Lower leg skin (tissue), 4 donors: ENCODE results near the gene RIMKLA. TPM values are rescaled to one million over a fixed set of nuclear protein-coding genes. Genes with fewer than 3 reads are reported as not detected.

Experiments
- DNase-seq, 2 donors: peaks; one replicate each; pipeline ENCODE4 v3.0.0-alpha.2; 2019; ENCODE audit warnings: low spot score in 2 of 2
- H3K4me3 ChIP-seq: fragments of 200-600 bp; sonication (generic); 2 replicates; pipeline ENCODE4 v1.5.1; 2017; ENCODE audit warnings: mild to moderate bottlenecking, low read depth; ENCODE audit not compliant: poor library complexity, severe bottlenecking
- POLR2A ChIP-seq, 2 donors: fragments of 450-650 bp; IDR thresholded peaks; one replicate each; pipeline ENCODE4 v1.6.1; 2016 to 2017; ENCODE audit warnings: antibody characterized with exemption in 2 of 2, mild to moderate bottlenecking in 1 of 2, moderate library complexity in 1 of 2
- WGBS, 2 donors: methylation state at CpG; one replicate each; pipeline ENCODE4 v1.1.5; 2018; 5-methylcytosine and 5-hydroxymethylcytosine counted together
- intact Hi-C: fragments of 100-400 bp; cut with DNase I; formaldehyde crosslinking; loops from one replicate; pipeline ENCODE4 v1.15.0; 2023; ENCODE audit warnings: low total_unique reads
- total RNA-seq, 4 donors: library from RNA; depleted of rRNA; stranded (reverse); fragments of >200 nt; gene quantifications; one replicate each; pipeline ENCODE4 v1.1.0, GENCODE V29; 2016
- TF ChIP-seq, protein P1 (sequence below), 3 donors: fragments of 450-650 bp; IDR thresholded peaks; one replicate each; pipeline ENCODE4 v1.5.1; 2016; ENCODE audit warnings: antibody characterized with exemption in 3 of 3, mild to moderate bottlenecking in 3 of 3, moderate library complexity in 2 of 3

The RIMKLA gene
- total RNA-seq, 4 donors from 2014 or later: 0.04 to 0.34 (median 0.26) TPM; not detected in 1

- DNase-seq: no peak
- 82 to 85% methylated on average over 2 of the region's 2 CpGs for WGBS, 2 donors
- H3K4me3 ChIP-seq: no peak overlapping the region
- intact Hi-C loops: no loop called here
- no peak for TF ChIP-seq POLR2A (IDR thresholded peaks at IDR 0.05)
- TF ChIP-seq, protein P1, sequence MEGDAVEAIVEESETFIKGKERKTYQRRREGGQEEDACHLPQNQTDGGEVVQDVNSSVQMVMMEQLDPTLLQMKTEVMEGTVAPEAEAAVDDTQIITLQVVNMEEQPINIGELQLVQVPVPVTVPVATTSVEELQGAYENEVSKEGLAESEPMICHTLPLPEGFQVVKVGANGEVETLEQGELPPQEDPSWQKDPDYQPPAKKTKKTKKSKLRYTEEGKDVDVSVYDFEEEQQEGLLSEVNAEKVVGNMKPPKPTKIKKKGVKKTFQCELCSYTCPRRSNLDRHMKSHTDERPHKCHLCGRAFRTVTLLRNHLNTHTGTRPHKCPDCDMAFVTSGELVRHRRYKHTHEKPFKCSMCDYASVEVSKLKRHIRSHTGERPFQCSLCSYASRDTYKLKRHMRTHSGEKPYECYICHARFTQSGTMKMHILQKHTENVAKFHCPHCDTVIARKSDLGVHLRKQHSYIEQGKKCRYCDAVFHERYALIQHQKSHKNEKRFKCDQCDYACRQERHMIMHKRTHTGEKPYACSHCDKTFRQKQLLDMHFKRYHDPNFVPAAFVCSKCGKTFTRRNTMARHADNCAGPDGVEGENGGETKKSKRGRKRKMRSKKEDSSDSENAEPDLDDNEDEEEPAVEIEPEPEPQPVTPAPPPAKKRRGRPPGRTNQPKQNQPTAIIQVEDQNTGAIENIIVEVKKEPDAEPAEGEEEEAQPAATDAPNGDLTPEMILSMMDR (IDR thresholded peaks at IDR 0.05): no peak
Observed at GRCh38 chr1:42365118-42365517, 15.5 kb upstream of the RIMKLA start.

GRCh38 chr1:42368096-42368795, 12.3 kb upstream of the RIMKLA start:
- no peak for TF ChIP-seq POLR2A (IDR thresholded peaks at IDR 0.05)
- TF ChIP-seq, protein P1 (IDR thresholded peaks at IDR 0.05): no peak
- WGBS, 2 donors: 89 to 94% methylated on average over 7 of the region's 7 CpGs
- intact Hi-C loops: no loop called here
- H3K4me3 ChIP-seq: no peak overlapping the region
- DNase-seq: no peak

DNA sequence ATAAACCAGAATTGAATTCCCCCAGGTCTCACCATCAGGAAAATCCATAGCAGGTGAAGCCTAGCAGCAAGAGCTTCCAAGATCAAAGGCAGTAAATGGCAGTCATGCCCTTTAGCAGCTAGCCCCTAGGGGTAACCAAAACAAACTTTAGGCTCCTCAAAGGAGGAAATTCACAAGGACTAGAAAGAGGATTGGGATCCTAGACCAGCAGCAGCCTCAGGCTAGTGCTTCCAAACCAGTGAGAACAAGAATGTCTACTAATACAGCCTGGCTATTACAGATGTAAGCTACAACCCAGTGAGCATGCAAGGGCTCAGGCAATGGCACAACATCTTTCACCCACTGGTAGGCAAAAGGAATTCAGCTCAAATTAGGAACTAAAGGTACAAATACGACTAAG, 11.1 kb upstream of the RIMKLA start:
- DNase-seq: no peak
- intact Hi-C loops: no loop called here
- no peak overlapping the region for H3K4me3 ChIP-seq
- WGBS, 2 donors: 80 to 93% methylated on average over 1 of the region's 1 CpG
- no peak for TF ChIP-seq POLR2A (IDR thresholded peaks at IDR 0.05)
- TF ChIP-seq, protein P1 (IDR thresholded peaks at IDR 0.05): no peak

DNA sequence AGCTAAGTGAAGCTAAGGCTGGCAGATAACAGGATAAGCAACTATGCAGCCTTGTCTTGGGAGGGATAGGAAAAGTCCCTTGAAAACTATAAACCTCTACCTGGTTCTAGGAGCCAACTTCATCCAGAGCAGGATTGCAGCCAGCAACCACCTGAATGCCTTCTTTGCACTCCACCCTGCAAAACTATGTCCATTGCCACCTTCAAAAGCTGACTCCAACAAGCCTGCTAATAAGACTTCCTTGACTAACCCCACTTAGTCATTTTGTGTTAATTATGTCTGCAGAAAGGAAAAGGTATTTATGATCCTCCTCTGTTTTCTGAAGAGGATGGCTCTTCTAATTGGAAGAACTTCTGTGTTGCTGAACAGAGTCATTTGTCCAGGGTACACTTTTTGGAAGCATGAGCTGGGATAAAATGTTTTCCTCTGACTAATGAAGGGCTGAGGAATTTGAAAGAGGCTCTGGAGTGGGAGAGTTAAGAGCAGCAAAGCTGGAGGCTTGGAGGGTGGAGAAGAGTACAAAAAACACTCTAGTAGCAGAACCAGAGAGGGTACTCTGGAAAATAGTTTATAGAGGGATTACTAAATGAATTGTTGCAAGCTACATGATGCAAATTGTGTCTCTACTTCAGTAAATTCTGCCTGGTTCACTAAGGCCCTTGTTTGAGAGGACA, 9.6 kb upstream of the RIMKLA start:
- TF ChIP-seq, protein P1 (IDR thresholded peaks at IDR 0.05): no peak
- TF ChIP-seq POLR2A (IDR thresholded peaks at IDR 0.05): no peak
- no peak for DNase-seq
- H3K4me3 ChIP-seq: no peak overlapping the region
- intact Hi-C loops: no loop called here

DNA sequence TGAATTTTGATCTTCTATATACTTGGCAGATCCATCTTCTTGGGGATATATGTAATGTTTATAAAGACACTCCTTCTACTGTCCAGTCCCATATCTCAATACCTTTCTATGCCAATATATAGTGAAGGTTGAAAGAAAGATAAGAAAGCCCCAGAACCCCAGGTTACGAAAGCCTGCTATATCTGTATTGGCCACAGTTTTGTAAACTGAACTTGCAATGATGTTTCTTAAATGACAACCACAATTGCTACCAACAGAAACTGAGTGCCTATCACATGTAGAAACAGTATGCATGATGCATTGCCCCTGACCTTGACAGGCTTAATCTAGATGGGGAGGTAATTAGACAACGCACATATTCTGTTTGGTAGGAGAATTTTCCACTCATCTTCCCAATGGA, 7.8 kb upstream of the RIMKLA start:
- WGBS, 2 donors: 93 to 97% methylated on average over 2 of the region's 2 CpGs
- intact Hi-C loops: no loop called here
- TF ChIP-seq, protein P1 (IDR thresholded peaks at IDR 0.05): no peak
- TF ChIP-seq POLR2A (IDR thresholded peaks at IDR 0.05): no peak
- no peak for DNase-seq
- H3K4me3 ChIP-seq: no peak overlapping the region
